ENCODE results near the gene PRR30. TPM values are rescaled to one million over a fixed set of nuclear protein-coding genes. Genes with fewer than 3 reads are reported as not detected.
A peak's percentile ranks its signal among the peaks of the same experiment; 100 is the strongest.

PRR30 gene
- total RNA-seq, 1 donor from 2014 or later = not detected

DNA sequence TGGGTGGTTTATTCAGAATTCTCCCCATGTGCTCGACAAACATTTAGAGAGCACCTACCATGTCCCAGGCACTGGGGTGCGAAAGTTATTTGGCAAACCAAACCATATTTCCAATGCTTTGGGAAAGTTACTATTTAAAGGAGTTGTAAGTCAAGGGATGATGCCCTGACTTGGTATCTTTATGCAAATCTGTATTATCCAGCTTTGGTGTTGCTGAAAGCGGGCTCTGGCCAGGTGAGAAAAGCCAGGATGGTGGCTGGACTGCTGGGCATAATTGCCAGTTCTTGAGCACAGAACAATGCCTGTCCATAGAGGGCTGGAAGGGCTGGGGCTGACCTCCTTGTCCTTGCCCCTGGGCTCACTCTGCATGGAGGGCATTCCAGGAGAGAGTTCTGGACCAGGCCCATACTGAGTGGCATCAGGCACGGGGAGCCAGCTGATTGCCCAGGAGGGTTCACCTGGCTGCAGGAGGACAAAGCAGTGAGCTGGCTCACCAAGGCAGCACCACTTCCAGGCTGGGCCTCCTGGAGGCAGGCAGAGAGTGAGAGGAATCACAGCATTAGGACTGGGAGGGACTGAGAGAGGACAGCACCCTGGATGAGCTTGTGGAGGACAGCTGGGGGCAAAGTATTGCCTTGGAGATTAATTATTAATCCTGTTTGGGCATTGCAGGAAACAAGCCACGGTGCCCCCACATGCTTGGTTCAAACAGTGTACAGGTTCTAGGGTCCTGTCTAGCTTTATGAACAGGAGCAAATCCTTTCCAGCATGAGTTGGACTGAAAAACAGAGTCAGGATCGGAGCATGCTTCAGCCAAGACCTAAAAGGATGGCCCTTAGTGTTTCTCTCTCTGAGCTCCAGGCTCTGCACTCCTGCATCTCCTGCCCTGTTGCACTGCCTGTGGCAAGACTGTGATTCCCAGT, 45.5 kb downstream of the PRR30 start:
- peaks cover 12% of the 10 kb centered on the region for H3K27me3 Mint-ChIP-seq (ENCODE audit: unreplicated experiment)
- TF ChIP-seq, protein P1, sequence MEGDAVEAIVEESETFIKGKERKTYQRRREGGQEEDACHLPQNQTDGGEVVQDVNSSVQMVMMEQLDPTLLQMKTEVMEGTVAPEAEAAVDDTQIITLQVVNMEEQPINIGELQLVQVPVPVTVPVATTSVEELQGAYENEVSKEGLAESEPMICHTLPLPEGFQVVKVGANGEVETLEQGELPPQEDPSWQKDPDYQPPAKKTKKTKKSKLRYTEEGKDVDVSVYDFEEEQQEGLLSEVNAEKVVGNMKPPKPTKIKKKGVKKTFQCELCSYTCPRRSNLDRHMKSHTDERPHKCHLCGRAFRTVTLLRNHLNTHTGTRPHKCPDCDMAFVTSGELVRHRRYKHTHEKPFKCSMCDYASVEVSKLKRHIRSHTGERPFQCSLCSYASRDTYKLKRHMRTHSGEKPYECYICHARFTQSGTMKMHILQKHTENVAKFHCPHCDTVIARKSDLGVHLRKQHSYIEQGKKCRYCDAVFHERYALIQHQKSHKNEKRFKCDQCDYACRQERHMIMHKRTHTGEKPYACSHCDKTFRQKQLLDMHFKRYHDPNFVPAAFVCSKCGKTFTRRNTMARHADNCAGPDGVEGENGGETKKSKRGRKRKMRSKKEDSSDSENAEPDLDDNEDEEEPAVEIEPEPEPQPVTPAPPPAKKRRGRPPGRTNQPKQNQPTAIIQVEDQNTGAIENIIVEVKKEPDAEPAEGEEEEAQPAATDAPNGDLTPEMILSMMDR (IDR thresholded peaks at IDR 0.05; ENCODE audit: unreplicated experiment) = no peak
- no peak overlapping the region for H3K27ac Mint-ChIP-seq (ENCODE audit: unreplicated experiment)
- H3K9me3 Mint-ChIP-seq (ENCODE audit: unreplicated experiment) = no peaks in the 10 kb centered on the region
- H3K36me3 Mint-ChIP-seq (ENCODE audit: low read depth, unreplicated experiment) = no peaks in the 10 kb centered on the region
- peaks cover 15% of the 10 kb centered on the region for H3K4me1 Mint-ChIP-seq (ENCODE audit: unreplicated experiment)
- DNase-seq (ENCODE audit: low spot score) = no peak
- no peak overlapping the region for H3K4me3 Mint-ChIP-seq (ENCODE audit: unreplicated experiment)

DNA sequence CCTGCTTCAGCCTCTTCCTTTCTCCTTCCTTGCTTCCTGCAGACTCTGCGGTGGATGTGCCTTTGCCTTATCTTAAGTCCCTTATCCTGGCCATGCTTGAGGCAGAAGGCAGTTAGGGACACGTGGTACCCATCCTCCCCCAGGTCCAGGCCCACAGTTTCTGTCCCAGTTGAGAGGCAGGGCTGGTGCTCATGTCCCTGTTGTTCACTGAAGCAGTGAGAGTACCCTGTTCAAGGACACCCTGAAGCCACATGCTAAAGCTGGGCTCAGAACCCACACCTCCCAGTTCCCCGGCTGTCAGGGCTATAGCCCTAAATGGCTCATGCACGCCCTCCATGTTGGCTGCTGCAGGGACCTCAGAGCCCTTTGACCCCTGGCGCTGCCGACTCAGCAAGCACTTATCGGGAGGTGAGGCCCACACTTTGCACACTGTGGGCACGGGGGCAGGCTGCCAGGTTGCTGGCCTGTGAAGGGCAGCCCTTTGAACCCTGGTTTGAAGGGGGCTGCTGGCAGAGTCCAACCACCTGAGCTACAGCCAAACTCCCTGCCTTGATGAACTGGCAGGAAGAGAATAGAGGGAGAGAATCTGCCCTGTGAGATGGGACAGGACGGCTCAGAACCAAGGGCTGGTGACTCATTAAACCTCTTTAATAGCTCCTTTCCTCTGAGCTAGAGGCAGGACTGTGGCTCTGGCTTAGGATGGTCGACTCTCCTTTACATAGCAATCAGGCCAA, 46.3 kb downstream of the PRR30 start:
- no peak overlapping the region for H3K4me3 Mint-ChIP-seq (ENCODE audit: unreplicated experiment)
- H3K27ac Mint-ChIP-seq (ENCODE audit: unreplicated experiment) = peak overlapping the region; percentile 64
- DNase-seq (ENCODE audit: low spot score) = no peak
- no peaks in the 10 kb centered on the region for H3K9me3 Mint-ChIP-seq (ENCODE audit: unreplicated experiment)
- no peaks in the 10 kb centered on the region for H3K36me3 Mint-ChIP-seq (ENCODE audit: low read depth, unreplicated experiment)
- H3K4me1 Mint-ChIP-seq (ENCODE audit: unreplicated experiment) = peaks cover 15% of the 10 kb centered on the region
- TF ChIP-seq, protein P1 (IDR thresholded peaks at IDR 0.05; ENCODE audit: unreplicated experiment) = no peak
- peaks cover 14% of the 10 kb centered on the region for H3K27me3 Mint-ChIP-seq (ENCODE audit: unreplicated experiment)

DNA sequence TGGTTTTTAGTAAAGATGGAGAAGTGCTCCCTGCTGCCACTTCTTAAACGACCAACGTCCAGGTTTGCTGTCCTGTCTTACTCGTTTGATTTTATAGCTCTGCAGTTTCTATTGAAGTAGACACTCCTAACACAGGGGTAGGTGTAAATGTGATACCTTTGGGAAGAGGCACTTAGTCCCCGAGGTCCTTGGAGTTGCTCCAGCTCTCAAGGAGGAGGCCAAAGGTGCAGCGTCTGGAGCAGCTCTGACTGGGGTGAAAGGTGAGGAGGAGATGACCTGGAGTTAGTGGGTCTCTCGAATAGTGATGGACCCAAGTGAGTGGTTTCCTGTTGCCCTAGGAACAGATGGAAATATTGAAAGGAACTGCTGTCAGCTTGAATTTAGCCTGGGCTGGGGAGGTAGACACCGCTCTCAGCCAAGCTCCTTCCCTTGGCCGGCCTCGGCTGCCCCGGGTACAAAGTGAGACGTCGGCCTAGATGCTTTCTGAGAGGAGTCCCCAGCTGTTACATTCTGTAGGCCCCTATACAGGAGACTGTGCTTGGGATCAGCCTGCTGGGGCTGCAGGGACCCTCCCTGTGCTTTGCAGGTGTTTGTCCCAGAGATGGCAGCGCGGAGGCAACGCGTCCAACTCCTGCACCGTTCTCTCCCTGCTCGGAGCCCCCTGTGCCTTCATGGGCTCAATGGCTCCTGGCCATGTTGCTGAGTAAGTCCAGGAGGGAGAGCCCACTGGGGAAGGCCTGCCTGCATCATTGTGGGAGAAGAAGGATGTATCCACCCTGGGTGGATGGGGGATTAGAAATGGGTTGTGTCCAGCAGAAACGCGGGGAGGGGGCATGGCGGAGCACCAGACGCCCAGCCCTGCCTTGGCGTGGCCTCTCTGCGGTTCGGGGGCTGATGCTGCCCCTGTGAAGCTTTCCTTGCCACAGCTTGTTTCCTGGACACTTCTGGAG, 47.2 kb downstream of the PRR30 start:
- no peak for DNase-seq (ENCODE audit: low spot score)
- Mint-ChIP-seq H3K4me3 (ENCODE audit: unreplicated experiment) (no peak overlapping the region), H3K27ac (ENCODE audit: unreplicated experiment) (no peak overlapping the region), H3K36me3 (ENCODE audit: low read depth, unreplicated experiment) (no peaks in the 10 kb centered on the region), H3K4me1 (ENCODE audit: unreplicated experiment) (peaks cover 17% of the 10 kb centered on the region), H3K27me3 (ENCODE audit: unreplicated experiment) (peaks cover 11% of the 10 kb centered on the region), H3K9me3 (ENCODE audit: unreplicated experiment) (no peaks in the 10 kb centered on the region)
- TF ChIP-seq, protein P1 (IDR thresholded peaks at IDR 0.05; ENCODE audit: unreplicated experiment) = no peak

DNA sequence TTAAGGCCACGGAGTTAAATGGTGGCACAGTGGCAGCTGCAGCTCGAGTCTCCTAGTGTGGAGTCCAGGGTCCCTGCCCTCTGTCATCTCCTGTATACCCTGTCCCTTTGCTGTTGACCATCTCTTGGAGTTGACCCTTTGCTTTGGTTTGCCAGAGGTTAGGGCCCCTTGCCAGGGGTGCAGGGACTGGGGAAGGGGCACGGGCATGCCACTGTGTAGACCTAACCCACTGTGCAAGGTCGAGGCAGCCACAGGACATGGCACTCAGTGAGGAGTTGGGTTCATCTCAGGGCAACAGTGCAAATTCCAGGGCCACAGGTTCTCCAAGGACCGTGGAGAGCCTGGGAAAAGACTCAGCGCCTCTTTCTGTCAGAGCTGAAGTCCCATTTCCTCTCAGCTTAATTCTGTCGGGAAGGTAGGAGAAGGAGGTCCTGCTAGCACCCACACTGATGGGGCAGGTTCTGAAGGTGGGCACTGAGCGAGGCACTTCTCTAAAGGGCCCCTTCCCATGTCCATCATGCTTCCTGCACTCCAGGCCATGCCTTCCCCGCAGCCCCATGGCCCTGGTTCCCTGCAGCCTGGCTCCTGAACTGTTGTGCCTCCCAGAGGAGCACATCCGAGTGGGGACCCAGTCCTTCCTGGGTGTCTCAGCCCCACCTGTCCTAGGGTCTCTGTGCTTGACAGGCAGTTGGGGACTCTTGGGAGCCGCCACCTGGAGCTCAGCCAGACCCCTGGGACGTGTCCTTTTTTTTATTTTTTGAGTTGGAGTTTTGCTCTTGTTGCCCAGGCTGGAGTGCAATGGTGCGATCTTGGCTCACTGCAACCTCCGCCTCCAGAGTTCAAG, 49.9 kb downstream of the PRR30 start:
- Mint-ChIP-seq H3K4me3 (ENCODE audit: unreplicated experiment) (no peak overlapping the region), H3K27ac (ENCODE audit: unreplicated experiment) (no peak overlapping the region), H3K36me3 (ENCODE audit: low read depth, unreplicated experiment) (no peaks in the 10 kb centered on the region), H3K27me3 (ENCODE audit: unreplicated experiment) (peaks cover 8% of the 10 kb centered on the region), H3K4me1 (ENCODE audit: unreplicated experiment) (peaks cover 13% of the 10 kb centered on the region), H3K9me3 (ENCODE audit: unreplicated experiment) (no peaks in the 10 kb centered on the region)
- DNase-seq (ENCODE audit: low spot score) = no peak
- TF ChIP-seq, protein P1 (IDR thresholded peaks at IDR 0.05; ENCODE audit: unreplicated experiment) = no peak

Measured in endothelial cell (in vitro differentiated cells).